Kidney (tissue), 14 donors: Measurements from ENCODE around the gene KDM6B. TPM values are rescaled to one million over a fixed set of nuclear protein-coding genes. Genes with fewer than 3 reads are reported as not detected.

ENCODE experiments used
- DNase-seq, 5 donors: peaks; one replicate each; pipeline ENCODE4 v3.0.0-alpha.2; 2013 to 2020
- FAIRE-seq: peaks from 2 replicates; lab custom pipeline; 2012; peaks lifted over from hg19 to GRCh38; lab: Jason Lieb, UNC
- H3K27ac ChIP-seq, 2 donors: one replicate each; pipeline ENCODE4 v1.7.0; 2013; ENCODE audit warnings: low read depth in 2 of 2, low read length in 2 of 2, inconsistent platforms in 1 of 2
- H3K27me3 ChIP-seq: one replicate; pipeline ENCODE4 v1.7.1; 2013; ENCODE audit warnings: low read length, inconsistent platforms; ENCODE audit not compliant: control insufficient read depth, insufficient read depth
- H3K36me3 ChIP-seq, 3 donors: one replicate each; pipeline versions ENCODE4 v1.7.0 to v1.7.1; 2013; ENCODE audit warnings: low read length in 3 of 3, control low read depth in 1 of 3, inconsistent platforms in 1 of 3; ENCODE audit not compliant: insufficient read depth in 3 of 3, control insufficient read depth in 2 of 3
- H3K4me1 ChIP-seq, 3 donors: one replicate each; pipeline versions ENCODE4 v1.7.0 to v1.7.1; 2013; ENCODE audit warnings: low read length in 3 of 3, inconsistent platforms in 1 of 3, low read depth in 1 of 3; ENCODE audit not compliant: control insufficient read depth in 2 of 3, insufficient read depth in 2 of 3
- H3K4me3 ChIP-seq, 3 donors: one replicate each; pipeline versions ENCODE4 v1.7.0 to v1.8.1; 2013; ENCODE audit warnings: low read length in 3 of 3, control low read depth in 1 of 3, inconsistent platforms in 1 of 3
- H3K9ac ChIP-seq, 3 donors: one replicate each; pipeline versions ENCODE4 v1.7.0 to v1.7.1; 2013; ENCODE audit warnings: low read length in 3 of 3, control low read depth in 1 of 3, inconsistent platforms in 1 of 3
- H3K9me3 ChIP-seq, 3 donors: one replicate each; pipeline versions ENCODE4 v1.7.0 to v1.7.1; 2013; ENCODE audit warnings: low read length in 3 of 3, control low read depth in 1 of 3, inconsistent platforms in 1 of 3; ENCODE audit not compliant: control insufficient read depth in 2 of 3, insufficient read depth in 1 of 3
- CTCF ChIP-seq: IDR thresholded peaks from 3 replicates; pipeline ENCODE4 v1.5.1; 2012; ENCODE audit warnings: mild to moderate bottlenecking, moderate library complexity, borderline replicate concordance; ENCODE audit not compliant: insufficient read depth; ENCODE audit errors: extremely low read depth
- intact Hi-C: fragments of 100-400 bp; cut with DNase I; formaldehyde crosslinking; loops from one replicate; pipeline ENCODE4 v1.11.1; 2022
- polyA plus RNA-seq: library from polyadenylated mRNA; stranded (reverse); fragments of 350-450 nt; fragmentation: Illumina TruSeq; extraction: RNeasy Lipid Tissue Mini Kit (QIAGEN cat#74804); gene quantifications from one replicate; pipeline ENCODE4 v1.2.3, GENCODE V29; 2014; ENCODE audit warnings: low read depth, low replicate concordance; ENCODE audit not compliant: insufficient read depth
- total RNA-seq: library from RNA; stranded (reverse); fragmentation: NEBNext Ultra II Directional; extraction: Animal tissue kit (Norgen Biotek cat#: 25700); gene quantifications from one replicate; pipeline ENCODE4 v1.2.1, GENCODE V29; 2021
- donor health status: control.
- donor health status: control.
- donor health status: control.
- donor health status: control.
- donor health status: control.
- donor health status: DM: yes; HTN: yes; CAD: no.
- donor health status: Normal renal cell carcinoma (clear cell type).

Gene KDM6B
- total and polyA plus RNA-seq, 2 donors from 2014 or later: 3.9 to 32.3 TPM

GRCh38 chr17:7852919-7853690, 19.1 kb downstream of the KDM6B start:
- Histone ChIP-seq H3K36me3 (peaks cover 8 to 39% (median 17%) of the 10 kb centered on the region in 3 donors), H3K9ac (no peak overlapping the region), H3K4me1 (peaks cover 0 to 24% (median 0%) of the 10 kb centered on the region in 3 donors), H3K9me3 (no peaks in the 10 kb centered on the region), H3K27me3 (no peaks in the 10 kb centered on the region), H3K4me3 (no peak overlapping the region), H3K27ac (no peak overlapping the region)
- TF ChIP-seq CTCF: no peak
- no peak for FAIRE-seq
- DNase-seq: peak in 2 of 5 donors; percentile 64 to 80
- intact Hi-C loops: no loop called here

GRCh38 chr17:7853691-7854038, 19.6 kb downstream of the KDM6B start:
- no peak for FAIRE-seq
- Histone ChIP-seq H3K9me3 (no peaks in the 10 kb centered on the region), H3K27me3 (no peaks in the 10 kb centered on the region), H3K36me3 (peaks cover 8 to 39% (median 17%) of the 10 kb centered on the region in 3 donors), H3K27ac (no peak overlapping the region), H3K4me3 (no peak overlapping the region), H3K9ac (no peak overlapping the region), H3K4me1 (peaks cover 0 to 29% (median 1%) of the 10 kb centered on the region in 3 donors)
- peak in 2 of 5 donors; percentile 60 to 75 for DNase-seq
- no peak for TF ChIP-seq CTCF
- intact Hi-C loops: no loop called here

GRCh38 chr17:7854078-7854777, 20.2 kb downstream of the KDM6B start:
- H3K9ac ChIP-seq: no peak overlapping the region
- H3K9me3 ChIP-seq: no peaks in the 10 kb centered on the region
- no peak for TF ChIP-seq CTCF
- FAIRE-seq (no peak), DNase-seq (peak in 2 of 5 donors; percentile 71 to 78)
- H3K4me1 ChIP-seq: peaks cover 0 to 33% (median 4%) of the 10 kb centered on the region in 3 donors
- intact Hi-C loops: no loop called here
- H3K36me3 ChIP-seq: peaks cover 8 to 36% (median 17%) of the 10 kb centered on the region in 3 donors
- H3K27me3 ChIP-seq: no peaks in the 10 kb centered on the region
- no peak overlapping the region for H3K27ac ChIP-seq
- no peak overlapping the region for H3K4me3 ChIP-seq
